Neural cell (in vitro differentiated cells): ENCODE results near the gene KIF5A. TPM values are rescaled to one million over a fixed set of nuclear protein-coding genes. Genes with fewer than 3 reads are reported as not detected.

Source experiments
- H2AFZ ChIP-seq: fragments of 200-600, 300-800 bp; sonication (generic), shearing (Covaris generic); 2 replicates; pipeline ENCODE4 v1.6.0; 2014; ENCODE audit warnings: low read depth, mild to moderate bottlenecking, antibody characterized with exemption, low read length, moderate library complexity
- H3F3A ChIP-seq: fragments of 200-600 bp; shearing (Covaris generic); 2 replicates; pipeline ENCODE4 v1.6.1; 2016; ENCODE audit warnings: mild to moderate bottlenecking, moderate library complexity, mixed read lengths, antibody characterized with exemption, low read length; ENCODE audit not compliant: insufficient read depth, poor library complexity, severe bottlenecking
- H3K27ac ChIP-seq: fragments of 200-600, 300-800 bp; sonication (generic), shearing (Covaris generic); 2 replicates; pipeline ENCODE4 v1.5.1; 2014; ENCODE audit warnings: mild to moderate bottlenecking, low read length, moderate library complexity
- H3K27me3 ChIP-seq: fragments of 300-800, 200-600 bp; sonication (generic), shearing (Covaris generic); 2 replicates; pipeline ENCODE4 v1.6.0; 2014; ENCODE audit warnings: mild to moderate bottlenecking, low read depth, low read length, moderate library complexity; ENCODE audit not compliant: insufficient read depth
- H3K36me3 ChIP-seq: fragments of 300-800, 200-600 bp; sonication (generic), shearing (Covaris generic); 2 replicates; pipeline ENCODE4 v1.5.1; 2014; ENCODE audit warnings: mild to moderate bottlenecking, antibody characterized with exemption, low read length, moderate library complexity; ENCODE audit not compliant: insufficient read depth
- H3K4me2 ChIP-seq: fragments of 300-800, 200-600 bp; sonication (generic), shearing (Covaris generic); 2 replicates; pipeline ENCODE4 v1.6.0; 2014; ENCODE audit warnings: mild to moderate bottlenecking, low read length
- H3K4me3 ChIP-seq: fragments of 300-800, 200-600 bp; sonication (generic), shearing (Covaris generic); 2 replicates; pipeline ENCODE4 v1.5.1; 2014; ENCODE audit warnings: mild to moderate bottlenecking, low read length, moderate library complexity
- H3K79me2 ChIP-seq: fragments of 200-600 bp; shearing (Covaris generic); replicated peaks from 2 replicates; pipeline ENCODE4 v1.6.0; 2014; ENCODE audit warnings: mild to moderate bottlenecking, low read length, moderate library complexity; ENCODE audit not compliant: insufficient read depth
- H3K9ac ChIP-seq: fragments of 300-800, 200-600 bp; sonication (generic), shearing (Covaris generic); 2 replicates; pipeline ENCODE4 v1.6.1; 2016; ENCODE audit warnings: mild to moderate bottlenecking, low read length, mixed read lengths
- H3K9me2 ChIP-seq: fragments of 200-600 bp; shearing (Covaris generic); 2 replicates; pipeline ENCODE4 v1.6.1; 2016; ENCODE audit warnings: mild to moderate bottlenecking, low read length, mixed read lengths; ENCODE audit not compliant: insufficient read depth
- H3K9me3 ChIP-seq: fragments of 200-600, 300-800 bp; sonication (generic), shearing (Covaris generic); 2 replicates; pipeline ENCODE4 v1.6.1; 2016; ENCODE audit warnings: mild to moderate bottlenecking, mixed run types, low read length, moderate library complexity, mixed read lengths
- H4K20me1 ChIP-seq: fragments of 200-600 bp; shearing (Covaris generic); 2 replicates; pipeline ENCODE4 v1.6.1; 2016; ENCODE audit warnings: mild to moderate bottlenecking, mixed run types; ENCODE audit not compliant: insufficient read depth
- CTCF ChIP-seq: fragments of 450-650 bp; IDR thresholded peaks from 2 replicates; pipeline ENCODE4 v1.5.1; 2014; ENCODE audit warnings: antibody characterized with exemption, mild to moderate bottlenecking, moderate library complexity; ENCODE audit not compliant: poor library complexity, severe bottlenecking
- EP300 ChIP-seq: fragments of 450-650 bp; conservative IDR thresholded peaks from 2 replicates; pipeline ENCODE4 v1.6.1; 2014; ENCODE audit warnings: antibody characterized with exemption, mild to moderate bottlenecking, moderate library complexity; ENCODE audit not compliant: poor library complexity, severe bottlenecking
- EZH2 ChIP-seq: fragments of 200-600, 300-800 bp; shearing (Covaris generic), sonication (generic); IDR thresholded peaks from 2 replicates; pipeline ENCODE4 v1.6.1; 2014; ENCODE audit warnings: antibody characterized with exemption, low read length, borderline replicate concordance, mild to moderate bottlenecking; ENCODE audit not compliant: insufficient read depth, poor library complexity, severe bottlenecking
- MXI1 ChIP-seq: fragments of 450-650 bp; conservative IDR thresholded peaks from 2 replicates; pipeline ENCODE4 v1.6.1; 2014; ENCODE audit warnings: antibody characterized with exemption, mild to moderate bottlenecking; ENCODE audit not compliant: poor library complexity, severe bottlenecking
- POLR2AphosphoS5 ChIP-seq: IDR thresholded peaks from 2 replicates; pipeline ENCODE4 v1.6.1; 2012
- RAD21 ChIP-seq: fragments of 450-650 bp; conservative IDR thresholded peaks from 2 replicates; pipeline ENCODE4 v1.6.1; 2014; ENCODE audit warnings: antibody characterized with exemption, mild to moderate bottlenecking, moderate library complexity
- REST ChIP-seq: IDR thresholded peaks from 2 replicates; pipeline ENCODE4 v1.6.1; 2012; ENCODE audit warnings: borderline replicate concordance
- SMC3 ChIP-seq: fragments of 450-650 bp; conservative IDR thresholded peaks from 2 replicates; pipeline ENCODE4 v1.6.1; 2014; ENCODE audit warnings: antibody characterized with exemption, mild to moderate bottlenecking, moderate library complexity; ENCODE audit not compliant: poor library complexity
- TAF1 ChIP-seq: IDR thresholded peaks from 2 replicates; pipeline ENCODE4 v1.6.1; 2012; ENCODE audit warnings: low read depth
- polyA plus RNA-seq: library from polyadenylated mRNA; depleted of rRNA; stranded (reverse); fragments of >200 nt; gene quantifications from 2 replicates; pipeline ENCODE4 v1.2.3, GENCODE V29; 2014

The KIF5A gene
- polyA plus RNA-seq, 1 donor from 2014 or later = 58.8 TPM

- no peaks in the 10 kb centered on the region for H3K9me2 ChIP-seq
- peaks cover 22% of the 10 kb centered on the region for H3K79me2 ChIP-seq
- H3K27me3 ChIP-seq = no peaks in the 10 kb centered on the region
- H3K9me3 ChIP-seq = no peaks in the 10 kb centered on the region
- TF ChIP-seq CTCF (no peak), TAF1 (peak; percentile 47), EZH2 (no peak), EP300 (no peak), POLR2AphosphoS5 (peak; percentile 90), MXI1 (peak; percentile 46), RAD21 (no peak), SMC3 (peak; percentile 16), REST (peak; percentile 69)
- H3K4me3 ChIP-seq = peak within 1 kb of the TSS; percentile 86
- peaks cover 4% of the 10 kb centered on the region for H3F3A ChIP-seq
- H3K9ac ChIP-seq = peak within 1 kb of the TSS; percentile 87
- peak within 1 kb of the TSS; percentile 38 for H2AFZ ChIP-seq
- H4K20me1 ChIP-seq = no peaks in the 10 kb centered on the region
- H3K36me3 ChIP-seq = no peaks in the 10 kb centered on the region
- peak within 1 kb of the TSS; percentile 93 for H3K27ac ChIP-seq
- H3K4me2 ChIP-seq = peak within 1 kb of the TSS; percentile 99
Measured at GRCh38 chr12:57520053-57520818, 29.6 kb upstream of the KIF5A start, which contains the start of gene DDIT3. DDIT3 (minus strand) TSS chr12:57520514; CDS start chr12:57517406, 3,108 bp downstream.

GRCh38 chr12:57521525-57522010 lies 28.3 kb upstream of the KIF5A start:
- Histone ChIP-seq H3K36me3 (no peaks in the 10 kb centered on the region), H3K9me2 (no peaks in the 10 kb centered on the region), H3K4me2 (peak overlapping the region; percentile 62), H3F3A (peaks cover 4% of the 10 kb centered on the region), H3K79me2 (peaks cover 28% of the 10 kb centered on the region), H3K9ac (peak overlapping the region; percentile 84), H3K4me3 (peak overlapping the region; percentile 86), H3K27me3 (no peaks in the 10 kb centered on the region), H3K9me3 (no peaks in the 10 kb centered on the region), H4K20me1 (no peaks in the 10 kb centered on the region), H2AFZ (no peak overlapping the region), H3K27ac (peak overlapping the region; percentile 93)
- TF ChIP-seq POLR2AphosphoS5 (no peak), REST (peak; percentile 6), TAF1 (no peak), EZH2 (no peak)
